GM19193 (cell line): ENCODE results near the gene GPR55.

Source experiments
- POLR2A ChIP-seq: IDR thresholded peaks from 4 replicates; pipeline ENCODE4 v1.6.1; 2011; ENCODE audit not compliant: insufficient read depth, insufficient read length; ENCODE audit errors: extremely low read depth

GPR55 gene

DNA sequence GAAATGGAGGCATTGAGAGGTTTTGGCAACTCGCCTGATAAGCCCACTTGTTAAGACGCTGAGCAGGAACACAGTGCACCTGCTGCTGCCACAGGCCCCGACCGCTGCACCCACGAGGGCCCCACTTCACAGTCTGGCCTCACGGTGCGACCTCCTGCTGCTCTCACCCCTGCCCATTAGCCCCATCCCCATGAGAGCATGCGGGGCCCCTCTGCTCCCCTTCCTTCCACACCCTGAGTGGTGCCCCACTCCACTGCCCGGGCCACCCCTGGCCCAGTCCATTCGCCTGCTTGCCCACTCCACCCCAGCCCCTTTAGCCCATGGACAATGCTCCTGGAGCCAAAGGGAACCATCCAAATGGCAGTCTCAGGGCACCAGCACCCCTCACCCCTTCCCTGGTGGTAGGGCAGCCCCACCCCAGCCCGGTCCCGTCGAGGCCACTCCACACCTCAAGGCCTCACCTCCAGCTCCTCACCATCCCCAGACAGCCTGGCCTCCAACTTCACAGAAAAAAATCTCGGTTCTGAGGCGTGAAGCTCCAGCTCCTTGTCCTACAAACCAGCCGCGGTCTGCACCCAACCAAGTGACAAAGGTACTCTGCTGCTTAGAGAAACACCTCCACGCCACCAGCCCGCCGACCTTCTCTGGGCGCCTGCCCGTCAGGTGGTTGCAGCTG is 6.7 kb upstream of the GPR55 start:
- no peak for TF ChIP-seq POLR2A

DNA sequence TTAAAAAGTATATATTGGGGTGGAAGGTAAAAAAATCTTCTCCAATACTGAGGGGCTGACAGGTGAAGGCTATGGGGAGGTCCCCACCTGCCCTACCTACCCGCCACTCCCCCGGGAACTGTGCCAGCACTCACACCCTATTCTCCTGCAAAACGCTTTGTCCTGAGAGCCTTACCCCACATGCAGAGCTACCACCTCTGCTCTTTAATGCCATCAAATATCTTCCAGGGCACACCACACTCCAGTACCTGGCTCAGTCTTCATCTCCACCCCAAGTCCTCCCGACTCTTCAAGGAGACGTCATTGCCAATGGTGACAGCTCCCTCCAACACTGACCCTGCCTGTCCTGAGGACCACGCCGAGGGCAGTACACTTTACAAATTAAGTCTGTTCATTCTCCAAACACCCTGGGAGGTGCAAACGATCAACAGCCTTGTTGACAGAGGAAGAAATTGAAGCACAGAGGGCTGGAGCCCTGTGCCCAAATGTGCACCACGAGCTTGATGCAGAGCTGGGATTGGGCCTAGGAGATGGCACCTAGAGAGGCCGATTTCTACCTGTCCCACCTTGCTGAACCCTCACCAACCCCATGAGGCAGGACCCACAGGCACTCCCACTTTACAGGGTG is 6.0 kb upstream of the GPR55 start:
- TF ChIP-seq POLR2A, result no peak

DNA sequence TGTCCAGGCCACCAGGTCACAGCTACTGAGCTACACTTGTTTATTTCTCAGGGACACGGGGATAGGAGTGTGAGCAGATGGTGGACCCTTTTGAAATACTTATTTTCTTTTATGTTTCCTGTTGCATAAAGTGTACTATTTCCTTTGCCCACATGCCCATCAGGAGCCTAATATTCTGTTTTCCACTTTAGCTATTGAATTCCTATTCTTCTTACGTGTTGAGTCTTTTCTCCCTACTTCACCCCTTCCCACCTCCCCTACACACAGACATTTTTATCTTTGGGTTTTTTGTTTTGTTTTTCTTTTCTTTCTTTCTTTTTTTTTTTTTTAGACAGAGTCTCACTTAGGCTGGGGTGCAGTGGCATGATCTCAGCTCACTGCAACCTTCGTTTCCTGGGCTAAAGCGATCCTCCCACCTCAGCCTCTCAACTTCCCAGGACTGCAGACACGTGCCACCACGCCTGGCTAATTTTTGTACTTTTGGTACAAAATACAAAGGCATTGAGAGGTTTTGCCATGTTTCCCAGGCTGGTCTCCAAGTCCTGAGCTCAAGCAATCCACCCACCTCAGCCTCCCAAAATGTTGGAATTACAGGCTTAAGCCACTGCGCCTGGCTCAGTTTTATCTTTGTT is 5.2 kb upstream of the GPR55 start:
- no peak for TF ChIP-seq POLR2A

DNA sequence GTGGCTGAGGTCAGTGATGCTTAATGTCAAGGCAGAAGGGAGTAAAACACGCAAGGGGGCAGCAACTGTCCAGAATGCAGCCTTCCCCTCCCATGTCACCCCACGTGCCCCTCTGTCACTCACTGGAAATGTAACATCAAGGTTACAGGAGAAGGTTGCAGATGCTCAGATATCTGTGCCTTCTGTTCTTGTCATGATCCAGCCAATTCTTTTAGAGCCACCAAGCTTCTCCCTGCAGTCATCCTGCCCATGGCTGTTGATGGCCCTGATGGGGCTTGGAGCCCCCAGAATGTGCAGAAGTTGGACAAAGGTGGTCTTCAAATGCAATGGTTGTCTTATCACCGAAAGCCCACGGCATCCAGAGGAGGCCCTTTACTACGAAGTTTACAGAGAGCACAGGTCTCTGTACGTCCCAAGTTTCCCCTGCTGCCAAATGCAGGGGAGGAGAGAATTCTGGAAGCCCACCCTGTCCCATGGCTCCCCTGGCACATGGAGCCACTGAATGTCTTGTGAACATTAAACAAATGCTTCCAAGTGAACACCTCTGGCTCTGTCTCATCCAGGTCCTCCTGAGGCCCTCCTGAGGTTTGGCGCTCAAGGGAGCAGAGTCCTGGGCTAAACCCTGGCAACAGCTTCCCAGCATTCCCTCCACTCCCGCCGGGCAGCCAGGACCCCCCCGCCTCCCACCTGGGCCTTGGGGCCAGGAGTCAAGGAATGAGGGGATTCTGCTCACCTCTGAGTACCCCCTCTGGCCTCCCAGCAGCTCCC is 4.5 kb upstream of the GPR55 start:
- no peak for TF ChIP-seq POLR2A

DNA sequence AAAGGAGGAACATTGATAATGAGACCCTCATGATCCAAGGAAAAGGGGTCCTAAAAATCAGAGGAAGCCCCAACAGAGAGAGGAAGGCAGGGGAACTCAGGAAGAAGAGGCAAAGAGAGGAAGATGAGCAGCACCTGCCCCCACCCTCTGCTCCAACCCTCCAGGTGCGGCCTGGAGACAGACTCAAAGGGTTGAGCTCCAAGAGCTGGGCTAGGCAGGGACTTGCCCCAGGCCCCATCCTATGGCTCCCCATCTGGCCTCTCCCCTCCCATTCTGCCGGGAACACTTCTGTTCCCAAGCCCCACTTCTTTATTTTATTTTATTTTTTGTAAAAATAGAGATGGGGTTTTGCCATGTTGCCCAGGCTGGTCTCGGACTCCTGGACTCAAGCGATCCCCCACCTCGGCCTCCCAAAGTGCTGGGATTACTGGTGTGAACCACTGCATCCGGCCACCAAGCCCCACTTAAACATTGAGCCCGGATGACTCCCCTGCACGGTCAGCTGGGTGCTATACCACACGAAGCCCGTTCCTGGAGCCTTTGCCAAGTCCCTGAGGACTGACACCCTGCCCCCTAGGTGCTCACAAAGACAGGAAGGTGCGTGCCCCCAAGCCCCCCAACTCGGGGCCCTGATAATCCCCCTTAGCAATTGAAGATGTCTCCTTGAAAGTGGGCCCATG is 3.8 kb upstream of the GPR55 start:
- no peak for TF ChIP-seq POLR2A

DNA sequence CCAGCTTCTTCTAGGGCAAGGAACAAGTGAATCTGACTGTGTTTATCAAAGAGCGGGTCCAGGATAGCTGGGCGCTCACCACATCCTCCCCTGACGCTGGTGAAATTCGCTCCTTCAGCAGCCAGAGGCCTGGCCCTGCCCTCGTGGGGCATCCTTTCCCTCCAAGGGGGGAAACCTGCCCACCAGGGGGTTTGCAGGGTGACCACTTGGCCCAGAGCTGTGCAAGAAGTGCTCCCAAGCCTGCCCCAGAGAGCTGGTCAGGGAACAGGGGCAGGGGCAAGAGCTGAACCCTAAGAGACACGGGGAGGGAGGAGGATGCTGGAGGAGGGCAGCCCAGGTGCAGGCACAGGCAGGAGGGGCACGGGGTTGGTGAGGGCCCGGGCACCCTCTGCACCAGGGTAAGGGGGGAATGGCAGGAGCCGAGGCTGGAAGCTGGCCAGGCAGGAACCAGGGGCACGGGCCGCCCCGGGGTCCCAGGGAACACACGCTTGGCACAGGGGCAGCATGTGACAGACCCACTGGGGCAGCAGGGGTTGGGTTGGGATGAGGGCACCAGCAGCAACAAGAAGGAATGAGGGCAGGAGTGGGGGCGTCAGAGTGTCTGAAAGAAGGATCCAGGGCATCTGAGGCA is 2.8 kb upstream of the GPR55 start:
- TF ChIP-seq POLR2A, result no peak

DNA sequence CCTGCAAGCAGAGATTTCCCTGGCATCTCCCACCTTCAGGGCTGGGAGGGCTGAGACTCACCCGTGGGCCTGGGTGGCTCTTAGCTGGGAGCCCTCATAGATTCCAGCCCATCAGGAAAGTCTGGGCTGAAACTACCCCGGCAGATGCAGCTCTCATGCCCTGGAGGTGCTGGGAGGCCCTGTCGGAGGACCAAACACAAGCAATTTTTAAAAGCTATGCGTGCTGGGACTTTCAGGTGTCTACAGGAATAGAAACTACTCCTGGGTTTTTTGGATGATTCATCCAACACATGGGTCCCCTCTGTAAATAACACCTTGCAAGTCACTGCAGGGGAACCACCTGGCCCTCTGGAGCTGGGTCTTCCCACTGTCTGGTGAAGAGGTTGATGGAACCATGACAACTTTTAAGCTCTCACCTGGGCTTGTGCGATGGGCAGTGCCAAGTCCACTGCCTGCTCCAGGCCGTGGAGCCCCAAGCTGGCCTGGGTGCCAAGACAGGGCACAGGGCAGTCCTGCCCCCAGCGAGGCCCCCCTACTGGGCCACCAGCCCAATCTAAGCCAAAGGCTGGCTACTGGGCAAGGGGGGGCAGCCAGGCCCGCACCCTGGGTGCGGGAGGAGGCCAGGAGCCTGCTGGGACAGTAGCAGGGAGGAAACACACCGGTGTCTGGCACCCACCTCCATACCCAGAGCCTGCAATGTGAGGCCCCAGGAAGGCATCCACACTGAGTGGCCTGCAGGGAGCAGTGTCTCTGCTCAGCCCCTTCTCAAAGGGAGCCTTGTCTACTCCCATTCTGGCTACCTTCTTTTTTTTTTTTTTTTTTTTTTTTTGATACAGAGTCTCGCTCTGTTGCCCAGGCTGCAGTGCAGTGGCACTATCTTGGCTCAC is 1.1 kb upstream of the GPR55 start:
- peak; percentile 63 for TF ChIP-seq POLR2A

DNA sequence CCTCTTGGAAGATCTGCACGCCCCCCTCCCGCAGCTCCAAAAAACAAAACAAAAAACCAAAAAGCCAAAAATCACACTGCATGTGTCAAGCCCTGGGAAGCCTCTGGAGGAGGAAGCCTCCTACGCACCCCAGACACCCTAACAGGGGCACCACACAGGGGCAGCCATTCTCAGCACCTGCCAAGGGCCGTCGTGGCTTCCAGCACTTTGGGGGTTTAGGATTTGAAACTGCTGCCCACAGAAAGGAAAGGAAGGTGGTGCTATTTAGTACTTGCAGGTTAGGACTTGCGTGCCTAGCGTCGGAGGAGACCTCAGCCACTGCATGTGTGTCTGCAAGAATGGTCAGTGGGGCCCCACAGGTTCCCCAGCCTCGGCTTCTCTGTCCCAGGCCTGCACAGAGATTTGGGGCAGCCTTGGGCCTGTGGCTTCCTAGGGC is 419 bp upstream of the GPR55 start:
- no peak for TF ChIP-seq POLR2A

DNA sequence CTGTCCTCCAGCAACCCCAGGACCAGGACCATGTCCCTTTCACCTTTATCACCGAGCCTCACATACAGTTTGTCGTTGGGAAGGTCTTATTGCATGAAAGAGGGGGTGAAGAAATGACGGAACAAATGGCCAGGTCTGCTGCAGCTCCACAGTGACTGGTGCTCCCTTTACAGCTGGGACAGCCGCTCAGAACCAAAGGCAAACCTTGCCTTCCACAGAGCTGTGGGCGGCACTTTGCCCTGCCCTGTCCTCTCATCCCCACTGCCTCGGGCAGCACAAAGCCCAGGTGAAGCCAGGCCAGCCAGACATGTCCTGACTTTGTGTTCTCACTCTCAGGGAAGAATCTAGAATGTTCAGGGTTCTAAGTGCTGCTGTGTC is 961 bp downstream of the GPR55 start:
- TF ChIP-seq POLR2A, result peak; percentile 10

DNA sequence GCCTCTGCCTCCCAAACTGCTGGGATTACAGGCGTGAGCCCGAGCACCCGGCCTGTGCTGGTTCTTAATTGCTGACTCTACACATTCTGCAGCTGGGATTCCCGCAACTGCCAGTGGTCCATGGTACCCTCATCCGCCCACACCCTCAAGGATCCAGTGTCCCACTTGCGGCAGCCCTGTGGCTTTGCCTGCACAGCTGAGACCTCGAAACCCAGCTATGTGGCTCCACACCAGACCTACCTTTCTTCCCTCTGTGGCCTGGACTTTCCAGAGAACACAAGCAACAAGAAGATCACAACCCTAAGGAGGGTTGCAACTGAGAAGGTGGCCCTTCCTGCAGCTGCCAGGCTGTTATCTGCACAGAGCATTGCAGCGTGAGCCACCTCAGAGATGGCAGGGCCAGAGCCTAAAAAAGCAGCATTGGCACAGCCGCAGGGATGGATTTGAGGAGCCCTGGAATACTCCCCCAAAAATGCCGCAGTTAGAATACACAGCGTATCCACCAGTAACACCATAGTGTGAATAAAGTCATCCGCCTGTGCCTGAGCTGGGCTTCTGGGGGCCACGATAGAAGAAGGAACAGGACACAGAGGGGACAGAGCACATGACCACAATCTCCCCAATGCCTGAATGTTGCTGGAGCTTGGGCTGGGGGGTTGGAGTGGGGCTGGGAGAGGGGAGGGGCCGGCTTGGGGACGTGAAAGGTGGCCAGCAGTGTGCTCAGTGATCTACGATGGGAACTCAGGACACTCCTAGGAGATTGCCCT is 1.9 kb downstream of the GPR55 start:
- TF ChIP-seq POLR2A, result no peak

DNA sequence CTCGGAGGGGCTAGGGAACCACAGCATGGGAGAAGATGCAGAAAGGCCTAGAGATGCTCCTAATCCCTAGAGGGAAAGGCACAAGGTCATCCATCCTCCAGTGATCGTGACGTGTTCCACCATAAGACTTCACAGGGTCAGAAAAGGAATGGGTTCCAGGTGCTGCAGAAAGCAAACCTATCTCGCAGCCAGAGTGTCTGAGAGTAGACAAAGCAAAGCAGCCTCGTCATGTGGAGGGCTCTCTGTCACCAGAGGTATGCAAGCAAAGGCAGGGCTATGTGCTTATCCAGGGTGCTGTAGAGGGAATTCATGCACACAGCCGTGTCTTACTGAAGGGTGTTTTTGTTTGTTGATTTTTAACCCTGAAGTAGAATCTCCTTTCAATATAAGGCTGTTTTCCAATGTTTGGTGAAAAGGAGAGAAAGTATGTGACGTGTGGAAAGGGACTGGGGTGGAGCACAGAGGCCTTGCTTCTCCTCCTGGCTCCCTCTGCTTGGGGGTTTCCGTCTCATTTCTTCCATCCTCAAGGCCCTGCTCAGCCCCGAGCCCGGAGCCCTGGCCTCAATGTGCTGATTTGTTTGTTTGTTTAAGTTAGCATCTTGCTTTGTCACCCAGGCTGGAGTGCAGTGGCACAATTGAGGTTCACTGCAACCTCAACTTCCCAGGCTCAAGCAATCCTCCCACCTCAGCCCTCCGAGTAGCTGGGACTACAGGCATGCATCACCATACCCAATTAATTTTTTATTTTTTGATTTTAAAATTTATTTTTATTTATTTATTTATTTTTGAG is 3.0 kb downstream of the GPR55 start:
- TF ChIP-seq POLR2A, result no peak

DNA sequence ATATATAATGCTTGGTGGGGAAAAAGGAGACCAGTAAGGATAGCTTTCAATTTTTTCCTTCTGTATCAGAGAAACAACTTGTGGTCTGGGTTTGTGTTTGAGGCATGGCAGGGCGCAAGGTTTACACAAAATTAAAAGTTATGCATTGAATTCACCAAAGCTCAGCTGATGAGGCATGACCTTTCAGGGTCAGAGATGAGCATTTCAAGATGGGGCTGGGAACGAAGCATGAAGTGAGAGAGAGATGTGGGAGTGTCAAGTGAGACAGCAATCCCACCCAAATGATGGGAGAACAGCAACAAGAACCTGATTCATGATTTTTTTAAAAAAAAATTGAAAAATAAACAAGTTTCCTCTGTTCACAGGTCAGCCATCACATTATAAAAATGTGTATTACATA is 4.9 kb downstream of the GPR55 start:
- TF ChIP-seq POLR2A, result no peak

DNA sequence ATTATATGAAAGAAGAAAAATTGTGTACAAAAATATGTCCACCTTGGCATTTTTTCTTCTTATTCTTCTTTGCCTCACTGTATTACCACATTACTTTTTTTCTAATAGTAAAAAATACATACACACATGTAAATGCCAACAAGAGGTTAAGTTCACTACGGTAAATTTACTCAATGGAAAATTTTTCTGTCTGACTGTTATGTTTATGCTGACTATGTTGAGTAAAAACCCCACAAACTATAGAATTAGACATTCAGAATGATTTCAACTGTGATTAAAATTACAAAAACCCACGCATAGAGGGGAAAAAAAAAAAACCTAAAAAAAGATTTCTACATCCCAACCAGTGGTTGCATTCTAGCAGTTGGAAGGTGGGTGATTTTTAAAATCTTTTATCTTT is 5.4 kb downstream of the GPR55 start:
- no peak for TF ChIP-seq POLR2A

DNA sequence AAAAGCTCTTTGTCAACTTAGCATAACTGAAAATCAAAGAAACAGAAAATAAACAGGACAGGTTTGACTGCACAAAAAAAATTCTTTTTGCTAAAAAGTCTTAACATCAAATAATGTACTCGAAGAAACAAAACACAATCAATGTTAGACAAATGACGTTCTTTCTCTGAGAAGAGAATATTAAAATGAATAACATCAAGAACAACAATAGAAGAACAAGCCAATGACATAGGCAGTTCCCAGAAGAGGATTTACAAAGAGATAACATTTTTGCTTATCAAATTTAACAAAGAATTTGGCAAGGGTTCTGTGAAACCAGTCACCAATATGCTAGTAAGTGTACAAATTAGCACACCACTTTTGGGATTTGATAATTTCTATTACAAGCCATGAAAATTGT is 5.8 kb downstream of the GPR55 start:
- no peak for TF ChIP-seq POLR2A
